Right ventricle myocardium inferior (tissue), 1 donor: ENCODE data around the gene TGM3. TPM values are rescaled to one million over a fixed set of nuclear protein-coding genes. Genes with fewer than 3 reads are reported as not detected.

ENCODE experiments used
- ATAC-seq: fragments of 200-7000 bp; cut with Tn5 transposase; one replicate; pipeline ENCODE4 v1.9.1; 2020; ENCODE audit warnings: mild to moderate bottlenecking, moderate library complexity
- DNase-seq: peaks from one replicate; pipeline ENCODE4 v3.0.0; 2021; ENCODE audit errors: missing footprints
- intact Hi-C: fragments of 100-400 bp; cut with DNase I; formaldehyde crosslinking; loops from one replicate; pipeline ENCODE4 v1.11.0; 2022
- total RNA-seq: library from RNA; stranded (reverse); fragmentation: NEBNext Ultra II Directional; extraction: Animal tissue kit (Norgen Biotek cat#: 25700); gene quantifications from one replicate; pipeline ENCODE4 v1.2.1, GENCODE V29; 2021
- donor health status: DM: no; HTN: yes; CAD: no; lungs with severe emphysema.

The TGM3 gene
- total RNA-seq, 1 donor from 2014 or later: not detected

DNA sequence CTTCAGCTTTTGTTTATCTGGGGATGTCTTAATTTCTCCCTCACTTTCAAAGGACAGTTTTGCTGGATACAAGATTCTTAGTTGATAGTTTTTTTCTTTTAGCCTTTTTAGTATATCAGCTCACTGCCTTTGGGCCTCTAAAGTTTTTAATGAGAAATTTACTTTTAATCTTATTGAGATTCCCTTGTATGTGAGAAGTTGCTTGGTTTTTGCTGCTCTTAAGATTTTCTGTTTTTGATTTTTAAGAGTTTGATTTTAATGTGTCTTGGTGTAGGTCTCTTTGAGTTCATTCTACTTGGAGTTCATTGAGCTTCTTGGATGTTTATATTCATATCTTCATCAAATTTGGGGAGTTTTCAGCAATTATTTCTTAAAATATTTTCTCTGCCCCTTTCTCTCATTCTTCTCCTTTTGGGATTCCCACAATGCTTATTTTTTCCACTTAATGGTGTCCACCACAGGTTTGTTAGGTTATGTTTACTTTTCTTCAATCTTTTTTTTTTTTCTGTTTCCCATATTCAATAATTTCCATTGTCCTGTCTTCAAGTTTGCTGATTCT is 65.3 kb downstream of the TGM3 start:
- intact Hi-C loops: no loop called here
- DNase-seq (no peak), ATAC-seq (no peak)

DNA sequence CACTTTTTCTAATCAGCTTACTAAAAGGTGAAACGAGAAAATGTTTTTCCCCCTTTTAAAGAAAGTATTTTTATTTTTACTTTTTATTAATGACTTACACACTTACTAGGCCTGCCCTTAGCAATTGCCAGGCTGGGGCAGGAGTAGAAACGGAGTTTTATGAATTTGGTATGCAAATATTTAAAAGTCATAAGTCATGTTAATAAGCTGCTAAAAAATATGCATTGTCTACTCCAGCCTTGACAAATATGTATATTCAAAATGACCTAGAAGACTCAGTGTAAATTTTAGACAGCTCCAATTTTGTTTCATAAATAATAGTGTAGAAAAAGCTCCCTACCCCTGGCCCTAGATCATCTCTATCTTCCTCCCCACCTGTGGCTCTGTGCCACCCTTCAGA is 67.4 kb downstream of the TGM3 start:
- ATAC-seq: no peak
- intact Hi-C loops: no loop called here

DNA sequence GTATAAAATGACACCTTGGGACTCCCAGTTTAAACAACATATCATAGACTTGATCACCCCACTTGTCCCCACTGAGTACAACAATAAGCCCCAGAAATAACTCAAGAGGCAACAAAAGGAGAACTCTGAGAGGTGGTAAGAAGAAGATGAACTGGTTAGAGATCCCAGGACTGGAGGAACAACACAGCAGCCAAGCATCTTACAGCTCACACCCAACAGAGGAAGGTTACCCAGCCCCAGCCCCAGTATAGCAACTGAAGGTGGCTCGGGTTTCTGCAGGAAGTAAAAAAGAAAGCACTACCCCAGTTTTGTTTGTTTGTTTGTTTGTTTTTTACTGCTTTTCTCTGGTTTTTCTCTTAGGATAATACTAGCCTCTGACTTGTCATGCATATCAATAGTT is 67.8 kb downstream of the TGM3 start:
- intact Hi-C loops: no loop called here
- ATAC-seq: no peak
- no peak for DNase-seq

More for the DNA sequence above, 67.4 kb downstream of the TGM3 start:
- no peak for DNase-seq

DNA sequence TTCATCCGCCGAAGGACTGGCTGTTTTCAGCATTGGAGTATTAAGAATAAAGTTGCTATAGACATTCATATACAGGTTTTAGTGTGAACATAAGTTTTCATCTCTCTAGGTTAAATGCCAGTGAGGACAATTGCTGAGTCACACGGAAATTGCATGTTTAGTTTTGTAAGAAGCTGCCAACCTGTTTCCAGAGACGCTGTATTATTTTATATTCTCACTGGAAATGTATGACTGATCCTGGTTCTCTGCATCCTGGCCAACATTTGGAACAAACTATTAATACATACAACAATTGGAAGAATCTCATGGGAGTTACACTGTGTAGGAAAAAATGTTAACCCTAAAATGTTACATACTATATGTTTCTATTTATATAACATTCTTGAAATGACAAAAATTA is 68.2 kb downstream of the TGM3 start:
- DNase-seq (no peak), ATAC-seq (no peak)
- intact Hi-C loops: no loop called here

DNA sequence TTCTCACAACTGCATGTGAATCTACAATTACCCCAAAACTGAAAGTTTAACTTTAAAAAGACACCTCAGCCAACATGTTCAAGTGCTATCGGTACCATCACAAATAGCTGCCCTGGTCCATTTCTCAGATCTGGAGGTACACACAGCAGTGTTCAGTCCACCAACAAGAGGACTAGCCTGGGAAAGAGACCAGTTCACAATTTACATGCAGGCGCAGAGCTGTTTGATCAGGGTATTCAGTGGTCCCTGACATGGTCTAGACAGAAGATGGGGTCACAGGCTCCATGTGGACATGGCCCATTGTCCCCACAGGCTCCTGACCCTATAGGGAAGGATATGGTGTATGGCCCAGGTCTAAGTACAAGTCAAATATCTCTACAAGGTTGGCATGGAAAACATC is 69.3 kb downstream of the TGM3 start:
- ATAC-seq: no peak
- intact Hi-C loops: no loop called here
- DNase-seq: no peak

DNA sequence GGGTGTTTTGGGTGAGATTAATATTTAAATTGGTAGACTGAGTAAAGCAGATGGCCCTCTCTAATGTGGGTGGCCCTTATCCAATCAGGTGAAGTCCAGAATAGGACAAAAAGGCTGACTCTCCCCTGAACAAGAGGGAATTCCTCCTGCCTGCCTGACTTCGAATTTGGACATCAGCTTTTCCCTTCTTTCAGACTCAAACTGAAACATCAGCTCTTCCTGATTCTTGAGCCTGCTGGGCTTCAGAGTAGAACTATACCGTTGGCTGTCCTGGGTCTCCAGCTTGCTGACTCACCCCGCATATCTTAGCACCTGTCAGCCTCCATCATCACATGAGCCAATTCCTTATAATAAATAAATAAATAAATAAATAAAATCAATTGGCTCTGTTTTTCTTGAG is 69.9 kb downstream of the TGM3 start:
- intact Hi-C loops: no loop called here
- ATAC-seq: no peak
- DNase-seq: no peak

DNA sequence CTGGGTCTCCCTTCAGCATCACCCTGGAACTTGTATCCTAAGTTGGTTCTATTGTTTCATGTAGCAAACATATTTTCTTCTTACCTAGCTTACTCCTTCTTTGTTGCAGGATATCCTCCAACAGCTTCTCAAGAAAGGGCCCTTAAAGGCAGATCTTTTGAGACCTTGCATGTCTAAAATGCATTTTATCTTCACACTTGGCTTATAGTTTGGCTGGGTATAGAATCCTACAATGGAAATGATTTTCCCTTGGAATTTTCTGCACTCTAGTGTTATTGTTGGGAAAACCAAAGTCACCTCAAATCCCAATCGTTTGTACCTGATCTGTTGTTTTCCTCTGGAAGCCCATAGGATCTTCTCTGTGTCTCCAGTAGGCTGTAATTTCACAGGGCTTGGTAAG is 72.8 kb downstream of the TGM3 start:
- no peak for DNase-seq
- intact Hi-C loops: no loop called here
- ATAC-seq: no peak

DNA sequence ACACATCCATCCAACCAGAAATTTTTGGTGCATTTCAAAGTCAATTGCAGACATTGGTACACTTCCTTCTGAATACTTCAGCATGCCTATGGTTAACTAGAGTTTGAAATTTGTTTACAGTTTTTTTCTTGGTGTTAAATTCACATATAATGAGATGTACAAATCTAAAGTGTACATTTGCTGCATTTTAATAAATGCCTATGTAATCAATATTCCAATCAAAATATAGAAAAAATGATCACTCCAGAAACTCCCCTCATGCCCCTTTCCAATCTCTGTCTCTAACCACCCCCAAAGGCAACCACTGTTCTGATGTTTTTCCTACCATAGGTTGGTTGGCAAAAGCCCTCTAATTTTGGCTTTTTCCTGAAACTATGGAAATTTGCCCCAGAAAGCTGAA is 77.3 kb downstream of the TGM3 start:
- intact Hi-C loops: no loop called here
- DNase-seq (no peak), ATAC-seq (no peak)

DNA sequence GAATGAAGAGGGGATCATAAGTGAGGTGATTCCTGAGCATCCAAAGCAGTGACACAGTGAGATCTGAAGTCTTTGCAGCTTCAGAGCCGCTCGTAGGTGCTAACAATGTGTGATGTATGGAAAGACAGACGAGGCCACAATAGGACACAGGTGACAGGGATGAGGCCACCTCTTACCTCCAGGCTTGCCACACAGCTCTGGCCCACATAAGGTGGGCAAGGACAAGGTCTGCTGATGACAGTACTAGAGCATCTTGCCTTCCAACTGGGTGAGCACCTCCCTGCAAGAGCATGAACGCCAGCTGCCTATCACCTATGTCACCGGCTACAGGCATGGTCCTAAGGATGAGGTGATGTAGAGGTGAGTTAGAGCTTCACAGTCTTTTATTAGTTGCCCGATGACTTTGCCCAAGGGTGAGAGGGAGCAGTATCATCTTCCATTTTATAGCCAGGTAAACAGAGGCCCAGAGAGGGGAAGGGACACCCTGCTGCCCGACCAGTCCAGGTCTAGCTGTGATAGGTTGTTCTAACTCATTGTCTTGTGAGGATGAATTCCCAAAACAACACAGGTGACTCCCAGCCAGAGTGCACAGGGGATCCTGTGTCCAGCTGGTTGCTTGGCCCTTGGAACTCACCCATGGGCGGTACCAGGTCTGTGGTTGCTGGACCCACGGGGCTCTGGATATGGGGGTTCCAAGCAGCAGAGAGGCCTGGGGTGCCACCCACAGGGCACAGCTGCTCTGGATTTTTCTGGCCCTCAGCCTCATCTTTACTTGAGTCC is 78.7 kb downstream of the TGM3 start:
- intact Hi-C loops: no loop called here
- ATAC-seq: no peak

DNA sequence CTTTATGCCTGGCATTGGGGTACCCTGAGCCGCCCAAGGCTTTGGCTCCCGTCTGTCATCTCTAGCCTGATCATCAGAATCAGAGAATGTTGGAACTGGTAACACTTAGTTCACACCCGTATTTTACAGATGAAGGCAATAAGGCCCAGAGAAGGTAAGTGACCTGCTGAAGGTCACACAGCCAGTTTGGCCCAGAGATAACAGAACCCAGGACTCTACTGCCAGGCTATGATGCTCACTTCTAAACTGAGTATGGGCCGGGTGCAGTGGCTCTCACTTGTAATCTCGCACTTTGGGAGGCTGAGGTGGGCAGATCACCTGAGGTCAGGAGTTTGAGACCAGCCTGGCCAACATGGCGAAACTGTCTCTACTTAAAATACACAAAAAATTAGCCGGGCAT is 83.1 kb downstream of the TGM3 start:
- ATAC-seq (no peak), DNase-seq (no peak)
- intact Hi-C loops: no loop called here

More for the DNA sequence above, 78.7 kb downstream of the TGM3 start:
- DNase-seq: no peak

DNA sequence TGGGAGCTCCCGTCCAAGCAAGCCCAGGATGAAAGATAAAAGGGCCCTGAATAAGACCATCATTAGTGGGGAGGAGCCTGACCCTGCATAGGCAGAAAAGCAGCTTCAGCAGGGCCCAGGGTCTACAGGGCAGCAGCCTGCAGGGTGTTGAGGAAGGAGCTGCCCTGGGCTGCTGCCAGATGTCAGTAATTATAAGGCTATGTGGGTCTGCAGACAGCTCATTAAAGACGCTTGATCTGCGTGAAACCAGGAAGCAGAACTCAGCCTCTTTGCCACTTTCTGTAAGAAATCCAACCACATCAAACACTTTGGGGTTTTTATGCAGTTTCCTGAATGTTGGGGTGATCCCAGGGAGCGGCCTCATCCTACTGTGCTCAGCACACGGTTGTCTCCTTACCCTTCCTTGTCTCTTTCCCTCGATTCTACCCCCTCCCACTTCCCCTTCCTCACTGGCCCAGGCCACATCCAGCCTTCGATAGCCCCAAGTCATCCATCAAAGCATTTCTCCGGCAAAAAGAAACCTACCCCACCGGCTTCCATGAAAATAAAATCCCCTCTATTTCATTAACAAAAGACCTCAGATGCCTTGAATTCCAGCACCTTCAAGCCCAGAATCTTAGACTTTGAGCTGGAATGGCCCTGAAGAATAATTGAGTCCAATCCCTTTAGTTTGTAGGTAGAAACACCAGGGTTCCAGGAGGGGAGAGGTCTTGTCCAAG is 83.9 kb downstream of the TGM3 start:
- ATAC-seq (no peak), DNase-seq (no peak)
- intact Hi-C loops: no loop called here

DNA sequence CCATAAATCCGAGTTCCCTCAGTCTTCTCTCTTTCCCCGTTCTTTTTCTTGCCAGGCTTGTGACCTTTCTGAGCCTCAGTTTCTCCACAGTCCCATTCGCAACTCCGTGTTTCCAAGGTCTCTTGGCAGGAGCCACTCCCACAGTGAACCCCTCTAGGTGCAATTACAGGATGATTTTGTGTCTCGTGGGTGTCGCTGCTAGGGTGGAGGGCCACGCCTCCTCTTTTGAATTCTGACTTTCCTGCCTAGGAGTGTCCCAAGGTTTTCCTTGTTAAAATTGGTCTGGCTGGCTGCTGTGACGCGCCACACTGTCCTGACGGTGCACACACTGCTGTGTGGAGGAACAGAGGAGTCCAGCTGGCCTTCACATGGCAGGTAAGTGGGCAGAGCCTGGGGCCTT is 84.8 kb downstream of the TGM3 start, which contains the start of gene TGM6:
Gene TGM6, plus strand, starts transcription at position 301 of the 400 bp plus-strand sequence. Its CDS starts 68 bp downstream, at position 369.
- intact Hi-C loops: no loop called here
- no peak for DNase-seq
- no peak for ATAC-seq

DNA sequence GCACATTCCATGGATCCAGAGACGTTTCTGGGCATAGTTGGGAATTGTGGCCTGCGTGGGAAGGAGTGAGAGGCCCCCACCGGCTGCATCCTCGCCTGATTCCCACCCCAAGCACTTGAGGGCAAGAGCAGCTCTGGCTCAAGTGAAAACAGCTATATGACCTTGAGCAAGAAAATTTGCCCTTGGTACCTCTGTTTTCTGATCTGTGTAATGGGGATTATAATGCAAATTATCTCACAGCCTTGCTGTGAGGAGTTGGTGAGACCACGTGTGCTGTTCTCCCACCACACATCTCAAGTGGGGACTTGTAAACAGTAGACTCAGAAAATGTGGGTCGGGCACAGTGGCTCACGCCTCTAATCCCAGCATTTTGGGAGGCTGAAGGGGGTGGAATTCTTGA is 85.5 kb downstream of the TGM3 start:
- intact Hi-C loops: no loop called here
- DNase-seq: no peak
- ATAC-seq: no peak

DNA sequence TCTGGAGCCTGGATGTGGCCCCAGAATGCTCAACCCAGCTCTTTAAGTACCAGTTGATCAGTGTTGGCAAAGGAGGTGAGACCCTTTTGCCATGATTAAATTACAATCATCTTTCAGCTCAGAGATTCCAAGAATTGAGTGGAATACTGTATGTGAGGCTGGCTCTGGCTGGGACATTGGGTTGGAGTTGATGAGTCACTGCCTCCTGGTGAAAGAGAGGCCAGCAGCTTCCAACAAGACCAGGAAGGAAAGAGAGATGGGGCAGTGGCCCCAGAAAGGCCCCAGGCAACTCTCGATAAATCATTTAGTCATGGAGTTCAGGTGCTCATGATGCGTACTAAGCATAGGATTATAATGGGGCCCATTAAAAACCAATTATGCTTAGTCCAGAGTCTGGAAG is 87.0 kb downstream of the TGM3 start:
- no peak for DNase-seq
- ATAC-seq: no peak
- intact Hi-C loops: no loop called here

DNA sequence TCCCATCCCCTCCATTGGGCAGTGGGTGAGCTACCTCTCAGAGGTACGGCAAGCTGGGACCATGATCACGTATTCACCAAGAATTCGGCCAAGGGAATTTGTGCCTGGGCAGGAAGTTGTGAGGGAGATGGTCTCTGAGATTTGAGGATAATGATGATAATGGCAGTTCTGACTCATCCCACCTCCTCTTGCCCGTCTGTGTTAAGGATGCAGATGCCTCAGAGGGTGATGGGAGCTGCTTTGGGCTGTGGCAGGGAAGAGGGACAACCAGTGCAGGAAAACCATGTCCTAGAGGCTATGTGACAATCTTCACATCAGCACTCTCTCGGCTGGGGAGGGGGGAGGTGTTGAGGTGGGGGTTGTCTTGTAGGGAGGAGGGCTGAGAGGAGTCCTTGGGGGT is 89.2 kb downstream of the TGM3 start:
- DNase-seq (no peak), ATAC-seq (no peak)
- intact Hi-C loops: no loop called here

DNA sequence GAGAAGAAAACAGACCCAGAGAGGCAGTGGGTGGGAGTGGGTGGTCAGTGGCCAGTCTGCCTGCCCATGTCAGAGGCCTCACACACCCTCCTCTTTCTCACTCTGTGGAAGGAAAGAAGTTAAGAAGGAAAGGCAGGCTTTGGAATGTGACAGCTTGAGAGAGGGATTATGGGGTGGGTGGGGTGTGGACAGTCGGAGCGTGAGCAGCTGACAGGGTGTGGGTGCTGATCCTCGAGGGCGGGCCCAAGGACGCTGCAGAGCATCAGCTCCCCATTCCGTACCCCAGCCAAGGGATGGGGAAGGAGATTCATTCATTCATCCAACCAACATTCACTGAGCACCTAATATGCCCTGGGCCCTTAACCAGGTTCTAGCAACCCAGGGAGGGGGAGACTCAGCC is 89.7 kb downstream of the TGM3 start:
- DNase-seq: no peak
- intact Hi-C loops: no loop called here
- no peak for ATAC-seq

DNA sequence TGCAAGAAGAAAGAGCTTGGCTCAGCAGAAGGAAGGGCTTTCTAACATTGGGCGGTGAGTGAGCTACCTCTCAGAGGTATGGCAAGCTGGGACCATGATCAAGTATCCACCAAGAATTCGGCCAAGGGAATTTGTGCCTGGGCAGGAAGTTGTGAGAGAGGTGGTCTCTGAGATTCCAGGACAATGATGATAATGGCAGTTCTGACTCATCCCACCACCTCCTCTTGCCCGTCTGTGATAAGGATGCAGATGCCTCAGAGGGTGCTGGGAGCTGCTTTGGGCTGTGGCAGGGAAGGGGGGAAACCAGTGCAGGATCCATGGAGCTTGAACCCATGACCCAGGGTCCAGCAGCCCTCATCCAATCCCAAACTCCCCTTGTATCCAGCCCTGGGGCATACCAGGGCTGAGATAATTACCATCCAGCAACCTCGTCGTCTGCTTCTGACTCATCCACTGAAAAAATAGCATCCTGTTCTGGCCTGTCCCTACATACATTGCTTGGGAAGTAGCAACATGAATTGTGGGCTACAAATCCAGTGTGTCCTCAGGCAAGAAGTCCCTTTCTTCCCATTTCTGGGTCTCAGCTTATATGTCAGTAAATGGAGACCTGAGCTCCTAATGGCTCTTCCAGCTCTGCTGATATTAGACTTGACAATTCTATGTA is 90.8 kb downstream of the TGM3 start:
- ATAC-seq (no peak), DNase-seq (no peak)
- intact Hi-C loops: no loop called here

DNA sequence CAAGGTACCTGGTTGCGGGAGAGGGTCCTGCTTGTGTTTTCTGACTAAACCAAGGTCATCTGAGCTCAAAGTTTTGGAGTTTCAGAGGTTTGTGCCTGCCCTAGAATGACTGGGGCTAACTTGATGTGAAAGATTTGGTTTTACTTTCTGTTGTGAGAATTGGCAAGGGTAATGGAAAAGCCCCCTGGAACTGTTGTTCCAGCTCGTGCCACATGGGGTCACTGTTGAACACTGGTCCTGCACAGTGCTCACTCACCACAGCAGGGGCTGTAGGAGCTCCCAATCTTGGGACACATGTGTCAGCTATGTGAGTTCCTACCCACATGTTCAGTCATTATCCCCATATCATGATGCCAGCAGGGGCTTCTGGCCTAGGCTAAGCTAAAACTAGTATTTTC is 91.4 kb downstream of the TGM3 start:
- intact Hi-C loops: no loop called here
- no peak for ATAC-seq
- no peak for DNase-seq

DNA sequence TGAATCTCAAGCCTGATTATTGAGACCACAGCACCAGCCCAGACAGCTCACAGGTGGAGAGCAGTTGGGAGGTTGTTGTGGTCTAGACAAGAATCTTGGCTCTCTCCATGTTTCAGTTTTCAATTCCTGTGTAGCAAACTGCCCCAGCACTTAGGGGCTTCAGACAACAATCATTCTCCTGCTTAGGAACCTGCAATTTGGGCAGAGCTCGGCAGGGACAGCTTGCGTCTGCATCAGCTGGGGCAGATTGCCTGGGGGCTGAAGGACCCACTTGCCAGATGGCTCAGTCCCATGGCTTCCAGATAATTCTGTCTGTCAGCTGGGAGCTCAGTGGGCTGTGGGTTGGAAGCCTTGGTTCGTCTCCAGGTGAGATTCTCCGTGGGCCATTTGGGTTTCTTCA is 91.8 kb downstream of the TGM3 start:
- intact Hi-C loops: no loop called here
- DNase-seq: no peak
- ATAC-seq: no peak
